Endothelial cell of umbilical vein (primary cell): ENCODE results near the gene TRABD. TPM values are rescaled to one million over a fixed set of nuclear protein-coding genes. Genes with fewer than 3 reads are reported as not detected.

Source experiments
- BruUV-seq: library from RNA; stranded (reverse); fragments of 400-500 nt; replicated peaks from 2 replicates; lab custom pipeline; 2021; lab: Mats Ljungman, UMichigan
- CTCF ChIA-PET: fragments of 300-600, 350-600 bp; sonication (Branson Sonifier 250); formaldehyde crosslinking; loops from one replicate; lab custom pipeline; 2021; ENCODE audit warnings: antibody characterized with exemption, inconsistent platforms; lab: Charles Lee
- POLR2A ChIA-PET: fragments of 300-600, 350-600 bp; sonication (Branson Sonifier 250); formaldehyde crosslinking; loops from one replicate; lab custom pipeline; 2021; ENCODE audit warnings: antibody characterized with exemption, inconsistent platforms; lab: Charles Lee
- DNase-seq: peaks from one replicate; pipeline ENCODE4 v3.0.0-alpha.2; 2011; ENCODE audit warnings: low read depth, low spot score
- FAIRE-seq: peaks from 2 replicates; lab custom pipeline; 2011; peaks lifted over from hg19 to GRCh38; lab: Jason Lieb, UNC
- H2AFZ ChIP-seq: 2 replicates; pipeline ENCODE4 v1.6.0; 2012; ENCODE audit warnings: low read depth, low read length, control low read depth, inconsistent platforms
- H3K27ac ChIP-seq: 2 replicates; pipeline ENCODE4 v1.5.1; 2011; ENCODE audit warnings: low read depth, mild to moderate bottlenecking, control low read depth, low read length, moderate library complexity; ENCODE audit not compliant: insufficient read depth
- H3K27me3 ChIP-seq, 2 experiments: 2 replicates each; pipeline versions ENCODE4 v1.6.0 to v1.6.1; 2011; ENCODE audit warnings: low read length in 2 of 2, mixed read lengths in 1 of 2; ENCODE audit not compliant: control insufficient read depth in 2 of 2, insufficient read depth in 2 of 2
- H3K36me3 ChIP-seq, 2 experiments: 2 replicates in 1 of 2; 3 replicates in 1 of 2; pipeline ENCODE4 v1.5.1; 2011; ENCODE audit warnings: low read length in 2 of 2, mild to moderate bottlenecking in 1 of 2, moderate library complexity in 1 of 2; ENCODE audit not compliant: control insufficient read depth in 2 of 2, insufficient read depth in 2 of 2; ENCODE audit errors: extremely low read depth in 1 of 2
- H3K4me1 ChIP-seq: 3 replicates; pipeline ENCODE4 v1.5.1; 2011; ENCODE audit warnings: mild to moderate bottlenecking, low read length; ENCODE audit not compliant: control insufficient read depth, insufficient read depth; ENCODE audit errors: extremely low read depth
- H3K4me2 ChIP-seq: 2 replicates; pipeline ENCODE4 v1.6.1; 2011; ENCODE audit warnings: low read length, control low read depth, mixed read lengths; ENCODE audit not compliant: insufficient read depth
- H3K4me3 ChIP-seq, 3 experiments: fragments of 200-600 bp in 1 of 3; sonication (generic), shearing (Covaris generic) in 1 of 3; replicated peaks in 1 of 3; 2 replicates each; pipeline ENCODE4 v1.5.1; 2011 to 2016; ENCODE audit warnings: control low read depth in 3 of 3, low read length in 3 of 3, mild to moderate bottlenecking in 2 of 3, inconsistent platforms in 1 of 3, low read depth in 1 of 3, moderate library complexity in 1 of 3; ENCODE audit not compliant: insufficient read depth in 1 of 3
- H3K79me2 ChIP-seq: 2 replicates; pipeline ENCODE4 v1.6.0; 2012; ENCODE audit warnings: low read length, inconsistent platforms; ENCODE audit not compliant: control insufficient read depth, insufficient read depth
- H3K9ac ChIP-seq: replicated peaks from 2 replicates; pipeline ENCODE3; 2011; ENCODE audit warnings: low read length, control low read depth; ENCODE audit not compliant: insufficient read depth; ENCODE audit errors: extremely low read depth
- H3K9me1 ChIP-seq: replicated peaks from 3 replicates; pipeline ENCODE4 v1.6.0; 2011; ENCODE audit warnings: mild to moderate bottlenecking, low read length; ENCODE audit not compliant: control insufficient read depth, insufficient read depth; ENCODE audit errors: extremely low read depth
- H3K9me3 ChIP-seq: replicated peaks from 2 replicates; pipeline ENCODE4 v1.5.1; 2012; ENCODE audit warnings: low read length, inconsistent platforms; ENCODE audit not compliant: control insufficient read depth, insufficient read depth
- H4K20me1 ChIP-seq: replicated peaks from 2 replicates; pipeline ENCODE3; 2011; ENCODE audit warnings: mild to moderate bottlenecking, low read length; ENCODE audit not compliant: control insufficient read depth, insufficient read depth; ENCODE audit errors: extremely low read depth
- EZH2 ChIP-seq: IDR thresholded peaks from 2 replicates; pipeline ENCODE4 v1.6.1; 2012; ENCODE audit warnings: borderline replicate concordance, low read depth, mild to moderate bottlenecking, moderate library complexity, low read length, inconsistent platforms; ENCODE audit not compliant: severe bottlenecking
- FOS ChIP-seq: IDR thresholded peaks from 2 replicates; pipeline ENCODE4 v1.6.1; 2011; ENCODE audit warnings: mild to moderate bottlenecking, low read length, moderate library complexity, borderline replicate concordance; ENCODE audit not compliant: insufficient read depth
- GATA2 ChIP-seq: IDR thresholded peaks from 2 replicates; pipeline ENCODE4 v1.7.0; 2011; ENCODE audit warnings: low read depth, mild to moderate bottlenecking, moderate library complexity, mixed read lengths, low read length; ENCODE audit not compliant: insufficient read length, insufficient read depth
- JUN ChIP-seq: IDR thresholded peaks from 2 replicates; pipeline ENCODE4 v1.6.1; 2011; ENCODE audit warnings: borderline replicate concordance, low read depth; ENCODE audit not compliant: insufficient read length, insufficient read depth
- MYC ChIP-seq: IDR thresholded peaks from one replicate; pipeline ENCODE4 v1.6.1; 2011; ENCODE audit warnings: mild to moderate bottlenecking, low read depth, low read length
- POLR2A ChIP-seq: IDR thresholded peaks from 2 replicates; pipeline ENCODE4 v1.6.1; 2012; ENCODE audit warnings: low read depth, mild to moderate bottlenecking, control low read depth, low read length
- POLR2AphosphoS5 ChIP-seq: IDR thresholded peaks from 2 replicates; pipeline ENCODE4 v1.6.1; 2012; ENCODE audit warnings: low read depth, mild to moderate bottlenecking, control low read depth, low read length, moderate library complexity; ENCODE audit not compliant: insufficient read depth
- dilution Hi-C: fragments of 300-500 bp; cut with MboI; formaldehyde crosslinking; loops from one replicate; pipeline ENCODE4 v1.15.0; 2019; ENCODE audit warnings: low sequenced_read_pairs; ENCODE audit not compliant: extremely low pct_ligation_motif_present
- intact Hi-C: fragments of 100-400 bp; cut with micrococcal nuclease; formaldehyde crosslinking; loops from one replicate; pipeline ENCODE4 v1.10.0; 2022
- polyA plus RNA-seq, 4 experiments: library from polyadenylated mRNA; depleted of rRNA in 3 of 4; stranded (reverse) in 3 of 4; unstranded in 1 of 4; fragments of >200 nt; gene quantifications; 2 replicates each; pipeline versions ENCODE4 v1.2.1 to v1.2.3, GENCODE V29; 2011 to 2012; ENCODE audit warnings: missing spikeins in 1 of 4
- total RNA-seq: library from RNA; stranded (reverse); gene quantifications from 2 replicates; pipeline ENCODE4 v1.2.3, GENCODE V29; 2021
- TF ChIP-seq, protein P1 (sequence below), 2 donors: IDR thresholded peaks; 1 replicate in 1 of 2; 2 replicates in 1 of 2; pipeline ENCODE4 v1.5.1; 2011; ENCODE audit warnings: low read length in 2 of 2, mild to moderate bottlenecking in 2 of 2, moderate library complexity in 2 of 2, control low read depth in 1 of 2, inconsistent platforms in 1 of 2, low read depth in 1 of 2; ENCODE audit not compliant: insufficient read depth in 1 of 2; ENCODE audit errors: extremely low read depth in 1 of 2
- TF ChIP-seq, protein P2 (sequence below): IDR thresholded peaks from 2 replicates; pipeline ENCODE4 v1.6.1; 2011; ENCODE audit not compliant: insufficient read depth, insufficient read length

Gene TRABD
- total and polyA plus RNA-seq, 2 donors (not counting 3 experiments of a cell fraction or from before 2014, with no cell fraction given): 46.8 to 48.4 TPM

DNA sequence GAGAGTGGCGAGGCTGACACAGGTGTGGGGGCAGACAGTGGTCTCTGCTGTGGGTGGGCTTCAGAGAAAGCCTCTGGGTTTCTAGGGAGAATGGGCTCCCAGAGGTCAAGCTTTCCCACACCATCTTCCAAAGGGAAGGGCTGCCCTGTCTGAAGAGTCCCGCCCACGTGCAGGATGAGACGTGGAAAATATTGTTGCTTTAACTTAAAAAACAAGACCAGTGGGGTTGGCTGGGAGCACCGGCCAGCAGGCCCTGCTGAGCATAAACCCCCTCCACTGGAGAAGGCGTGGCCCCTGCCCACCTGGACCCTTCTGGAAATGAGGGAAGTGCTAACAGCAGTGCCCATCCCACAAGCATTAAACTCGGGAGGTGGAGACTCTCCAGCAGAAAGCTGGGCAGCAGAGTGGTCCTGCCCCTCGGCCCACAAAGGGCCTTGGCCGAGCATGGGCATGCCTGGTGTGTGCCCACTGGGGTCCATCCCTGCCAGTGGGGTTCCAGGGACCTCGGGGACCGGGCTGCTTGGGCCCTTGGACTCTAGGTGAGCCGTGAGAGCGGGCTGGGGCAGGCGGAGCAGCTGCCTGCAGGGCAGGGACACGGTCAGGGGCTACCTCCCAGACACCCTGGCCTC lies 30.5 kb downstream of the TRABD start:
- Histone ChIP-seq H3K9me1 (no peaks in the 10 kb centered on the region), H3K9me3 (no peaks in the 10 kb centered on the region), H3K4me2 (no peak overlapping the region), H3K79me2 (peaks cover 21% of the 10 kb centered on the region), H3K9ac (no peak overlapping the region), H3K4me3 (no peak overlapping the region), H3K27ac (no peak overlapping the region), H2AFZ (no peak overlapping the region), H3K36me3 (peaks cover 28 to 55% of the 10 kb centered on the region in 2 experiments), H4K20me1 (no peaks in the 10 kb centered on the region), H3K27me3 (no peaks in the 10 kb centered on the region), H3K4me1 (no peaks in the 10 kb centered on the region)
- intact Hi-C loops (no loop called here), dilution Hi-C loops (no loop called here)
- FAIRE-seq: no peak
- BruUV-seq: no TSS peak
- DNase-seq: no peak
- ChIA-PET CTCF (interaction anchor here (2.1 kb wide), 1 partner anchor 9 kb away, joined by 5 read pairs; no protein-coding TSS in a partner anchor), POLR2A (interaction anchor here (0.7 kb wide), 1 partner anchor 446 kb away, joined by 9 read pairs; no protein-coding TSS in a partner anchor)
- TF ChIP-seq EZH2: no peak
- no peak for TF ChIP-seq POLR2AphosphoS5
- TF ChIP-seq, protein P1, sequence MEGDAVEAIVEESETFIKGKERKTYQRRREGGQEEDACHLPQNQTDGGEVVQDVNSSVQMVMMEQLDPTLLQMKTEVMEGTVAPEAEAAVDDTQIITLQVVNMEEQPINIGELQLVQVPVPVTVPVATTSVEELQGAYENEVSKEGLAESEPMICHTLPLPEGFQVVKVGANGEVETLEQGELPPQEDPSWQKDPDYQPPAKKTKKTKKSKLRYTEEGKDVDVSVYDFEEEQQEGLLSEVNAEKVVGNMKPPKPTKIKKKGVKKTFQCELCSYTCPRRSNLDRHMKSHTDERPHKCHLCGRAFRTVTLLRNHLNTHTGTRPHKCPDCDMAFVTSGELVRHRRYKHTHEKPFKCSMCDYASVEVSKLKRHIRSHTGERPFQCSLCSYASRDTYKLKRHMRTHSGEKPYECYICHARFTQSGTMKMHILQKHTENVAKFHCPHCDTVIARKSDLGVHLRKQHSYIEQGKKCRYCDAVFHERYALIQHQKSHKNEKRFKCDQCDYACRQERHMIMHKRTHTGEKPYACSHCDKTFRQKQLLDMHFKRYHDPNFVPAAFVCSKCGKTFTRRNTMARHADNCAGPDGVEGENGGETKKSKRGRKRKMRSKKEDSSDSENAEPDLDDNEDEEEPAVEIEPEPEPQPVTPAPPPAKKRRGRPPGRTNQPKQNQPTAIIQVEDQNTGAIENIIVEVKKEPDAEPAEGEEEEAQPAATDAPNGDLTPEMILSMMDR (IDR thresholded peaks at IDR 0.05; ENCODE audit: extremely low read depth in 1 of 2, insufficient read depth in 1 of 2, low read depth in 1 of 2, low read length in 2 of 2): no peak
- no peak for TF ChIP-seq POLR2A
- no peak for TF ChIP-seq FOS
- TF ChIP-seq JUN: no peak
- TF ChIP-seq, protein P2, sequence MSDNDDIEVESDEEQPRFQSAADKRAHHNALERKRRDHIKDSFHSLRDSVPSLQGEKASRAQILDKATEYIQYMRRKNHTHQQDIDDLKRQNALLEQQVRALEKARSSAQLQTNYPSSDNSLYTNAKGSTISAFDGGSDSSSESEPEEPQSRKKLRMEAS: no peak
- no peak for TF ChIP-seq MYC
- no peak for TF ChIP-seq GATA2
